G401.6 (cell line): ENCODE measurements around the gene TMPRSS3.

ENCODE experiments used
- FAIRE-seq: peaks from 2 replicates; lab custom pipeline; 2012; peaks lifted over from hg19 to GRCh38; lab: Jason Lieb, UNC

The TMPRSS3 gene

DNA sequence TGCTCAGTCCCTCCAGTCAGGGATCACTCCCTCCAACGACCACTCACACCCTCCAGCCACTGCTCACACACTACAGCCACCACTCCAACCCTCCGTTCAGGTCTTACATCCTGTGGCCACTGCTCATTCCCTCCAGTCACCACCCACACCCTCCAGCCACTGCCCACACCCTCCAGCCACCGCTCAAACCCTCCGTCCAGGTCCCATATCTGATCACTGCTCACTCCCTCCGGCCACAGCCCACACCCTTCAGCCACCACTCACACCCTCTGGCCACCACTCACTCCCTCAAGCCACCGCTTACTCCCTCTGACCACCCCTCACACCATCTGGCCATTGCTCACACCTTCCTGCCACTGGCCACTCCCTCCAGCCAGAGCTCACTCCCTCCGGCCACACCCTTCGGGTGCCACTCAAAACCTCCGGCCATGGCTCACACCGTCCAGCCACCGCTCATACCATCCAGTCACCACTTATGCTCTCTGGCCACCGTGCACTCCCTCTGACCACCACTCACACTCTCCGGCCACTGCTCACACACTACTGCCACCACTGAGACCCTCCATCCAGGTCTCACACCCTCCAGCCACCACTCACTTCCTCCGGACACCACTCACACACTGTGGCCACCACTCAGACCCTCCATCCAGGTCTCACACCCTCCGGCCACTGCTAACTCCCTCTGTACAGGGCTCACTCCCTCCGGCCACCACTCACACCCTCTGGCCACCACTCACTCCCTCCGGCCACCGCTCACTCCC is 24.8 kb downstream of the TMPRSS3 start:
- FAIRE-seq = no peak

DNA sequence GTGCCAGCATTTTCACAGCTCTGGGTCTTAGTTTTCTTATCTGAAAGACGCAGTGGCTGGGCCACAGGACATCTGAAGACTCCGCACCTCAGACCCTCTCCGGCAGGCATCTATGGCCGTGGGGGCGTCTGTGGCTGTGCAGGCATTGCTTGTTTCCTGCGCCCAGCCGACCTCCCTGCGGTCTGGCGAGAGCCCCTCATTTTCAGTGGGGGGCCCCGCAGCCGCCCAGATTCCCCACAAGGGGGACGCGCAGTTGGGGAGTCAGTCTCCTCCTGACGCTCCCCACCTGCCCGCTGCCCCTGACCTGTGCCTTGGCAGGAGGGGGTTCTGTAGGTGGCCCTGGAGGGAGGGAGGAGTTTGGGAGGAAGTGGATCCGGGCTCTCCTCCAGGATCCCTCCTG is 26.0 kb downstream of the TMPRSS3 start:
- no peak for FAIRE-seq

DNA sequence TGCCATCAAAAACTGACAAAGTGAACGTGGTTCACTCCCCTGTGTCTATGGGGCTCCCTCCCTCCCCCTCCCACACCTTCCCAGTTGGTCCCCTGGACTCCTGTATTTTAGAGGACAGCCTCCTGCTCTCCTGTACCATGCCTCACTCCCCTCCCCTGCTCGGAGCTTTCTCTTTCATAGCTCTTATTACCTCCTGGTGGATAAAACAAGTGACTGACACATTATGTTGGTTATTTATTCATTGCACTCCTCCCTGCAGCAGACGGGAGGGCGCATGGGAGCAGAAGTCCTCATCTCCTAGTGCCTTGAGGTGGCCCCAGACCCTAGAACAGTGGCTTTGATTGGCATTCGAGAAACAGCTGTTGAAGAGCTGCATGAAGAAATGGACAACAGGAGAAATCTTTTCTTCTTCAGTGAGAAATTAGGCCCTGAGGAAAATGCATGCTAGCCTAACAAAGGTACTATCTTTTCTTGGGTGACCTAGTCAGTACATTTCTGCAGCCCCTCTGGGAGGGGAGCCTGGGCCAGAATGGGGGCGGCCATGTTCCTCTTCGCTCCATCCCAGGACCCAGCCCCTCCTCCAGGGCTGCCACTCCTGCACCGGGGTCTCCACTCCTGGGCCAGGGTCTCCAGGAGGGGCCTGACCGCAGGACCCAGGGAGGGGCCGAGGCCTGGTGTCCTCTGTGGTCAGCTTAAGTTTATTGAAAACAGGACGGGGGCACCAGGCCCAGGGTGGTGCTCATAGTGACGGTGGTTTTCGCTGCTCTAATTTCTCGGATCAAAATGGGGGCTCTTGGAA is 28.3 kb downstream of the TMPRSS3 start:
- FAIRE-seq = no peak

DNA sequence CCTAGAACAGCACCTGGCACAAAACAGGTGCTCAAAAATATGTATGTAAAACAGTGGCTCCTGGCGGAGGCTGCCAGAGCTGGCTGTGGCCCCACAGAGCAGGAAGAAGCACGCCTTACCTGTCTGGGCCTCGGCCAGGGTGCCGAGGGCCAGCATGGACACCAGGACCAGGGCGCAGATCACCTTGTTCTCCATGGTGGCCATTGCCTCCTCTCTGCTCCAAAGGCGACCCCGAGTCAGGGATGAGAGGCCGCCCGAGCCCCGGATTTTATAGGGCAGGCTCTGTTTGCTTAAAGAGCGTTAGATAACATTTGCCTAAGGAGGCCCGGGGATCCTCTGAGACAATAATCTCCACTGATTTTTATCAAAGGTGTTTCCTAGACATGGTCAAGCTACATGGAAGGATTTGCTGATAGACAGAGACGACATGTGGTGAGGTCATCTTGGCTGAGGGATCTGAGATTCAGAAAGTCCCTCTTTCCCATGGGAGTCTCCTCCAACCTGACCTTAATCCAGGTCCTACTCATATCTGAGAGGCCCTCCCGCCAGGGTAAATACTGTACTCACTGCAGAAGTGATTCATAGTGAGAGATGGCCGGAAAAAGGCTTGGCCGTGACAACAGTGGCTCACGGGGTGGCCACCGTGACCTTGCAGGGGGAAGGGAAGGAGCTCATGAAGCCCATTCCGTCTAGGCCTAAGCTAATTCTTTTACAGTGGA is 29.4 kb downstream of the TMPRSS3 start, which contains the start of gene TFF1:
TSS of gene TFF1 (minus strand) at position 244 of the 719 bp plus-strand sequence. CDS start at position 204, 40 bp downstream.
- FAIRE-seq = no peak

DNA sequence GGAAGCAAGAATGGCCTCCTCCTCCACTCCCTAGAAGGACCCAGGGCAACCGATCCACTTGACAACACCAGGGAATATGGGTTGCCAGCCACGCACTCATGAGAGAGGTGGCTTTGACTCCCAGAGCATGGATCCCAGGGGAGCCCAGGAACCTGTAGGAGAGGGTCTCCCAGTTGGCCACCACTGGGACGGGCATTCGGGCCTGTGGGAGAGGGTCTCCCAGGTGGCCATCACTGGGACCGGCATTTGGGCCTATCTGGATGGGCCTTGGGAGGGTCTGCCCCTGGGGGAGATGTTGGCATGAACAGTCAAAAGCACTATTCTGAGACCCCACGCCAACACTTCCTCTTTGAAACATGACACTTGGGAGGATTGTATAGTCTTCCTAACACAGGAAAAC is 30.1 kb downstream of the TMPRSS3 start:
- FAIRE-seq = no peak

DNA sequence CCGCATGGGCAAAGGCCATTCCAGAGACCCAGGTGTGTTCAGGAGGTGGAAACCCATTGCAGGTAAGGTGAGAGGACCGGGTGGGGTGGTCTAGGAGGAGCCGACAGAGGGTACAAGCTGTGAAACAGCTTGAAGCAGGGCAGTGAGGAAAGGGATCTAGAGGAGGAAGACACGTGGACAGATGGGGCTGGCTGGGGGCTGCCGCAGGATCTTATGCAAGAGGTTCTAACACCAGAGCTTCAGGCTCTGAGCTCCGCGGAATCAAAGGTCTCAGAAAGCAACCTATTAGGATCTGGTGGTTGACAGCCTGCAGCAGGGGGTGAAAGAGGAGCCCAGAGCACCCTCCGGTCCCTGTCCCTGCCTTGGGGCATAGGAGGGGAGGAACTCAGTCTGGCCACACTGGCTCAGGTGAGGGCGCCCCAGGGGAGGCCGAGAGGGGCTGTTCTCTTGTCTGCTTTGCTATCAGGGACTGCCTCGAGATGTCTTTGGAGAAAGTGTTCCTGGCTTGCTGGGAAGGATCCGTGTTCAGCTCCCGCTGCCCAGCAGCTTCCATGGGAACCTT is 31.5 kb downstream of the TMPRSS3 start:
- FAIRE-seq = no peak

DNA sequence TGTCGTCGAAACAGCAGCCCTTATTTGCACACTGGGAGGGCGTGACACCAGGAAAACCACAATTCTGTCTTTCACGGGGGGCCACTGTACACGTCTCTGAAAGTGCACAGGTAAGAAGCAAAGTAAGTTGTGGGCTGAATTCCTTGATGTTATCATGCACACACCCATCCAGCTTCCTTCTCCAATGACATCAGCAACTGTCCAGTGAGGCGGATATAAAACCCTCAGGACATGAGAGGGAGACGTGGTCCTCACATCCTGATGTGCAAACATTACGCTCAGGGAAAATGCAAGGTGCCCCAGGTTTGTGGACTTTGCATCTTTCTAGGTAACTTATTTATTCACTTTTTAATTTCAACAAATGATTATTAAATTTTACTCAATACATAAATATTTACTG is 32.5 kb downstream of the TMPRSS3 start:
- FAIRE-seq = no peak

DNA sequence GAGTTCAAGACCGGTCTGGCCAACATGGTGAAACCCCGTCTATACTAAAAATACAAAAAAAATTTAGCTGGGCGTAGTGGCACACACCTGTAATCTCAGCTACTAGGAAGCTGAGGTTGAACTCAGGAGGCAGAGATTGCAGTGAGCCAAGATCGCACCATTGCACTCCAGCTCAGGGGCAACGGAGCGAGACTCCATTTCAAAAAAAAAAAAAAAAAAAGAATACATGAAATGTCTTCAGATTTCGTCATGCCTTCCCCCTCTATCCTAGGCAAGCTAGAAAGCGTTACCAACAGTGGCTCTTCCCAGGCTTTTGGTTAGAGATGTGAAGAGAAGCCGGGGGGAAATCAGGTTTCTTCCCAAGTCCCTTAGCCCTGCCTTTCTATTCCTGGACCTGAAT is 33.2 kb downstream of the TMPRSS3 start:
- FAIRE-seq = no peak

DNA sequence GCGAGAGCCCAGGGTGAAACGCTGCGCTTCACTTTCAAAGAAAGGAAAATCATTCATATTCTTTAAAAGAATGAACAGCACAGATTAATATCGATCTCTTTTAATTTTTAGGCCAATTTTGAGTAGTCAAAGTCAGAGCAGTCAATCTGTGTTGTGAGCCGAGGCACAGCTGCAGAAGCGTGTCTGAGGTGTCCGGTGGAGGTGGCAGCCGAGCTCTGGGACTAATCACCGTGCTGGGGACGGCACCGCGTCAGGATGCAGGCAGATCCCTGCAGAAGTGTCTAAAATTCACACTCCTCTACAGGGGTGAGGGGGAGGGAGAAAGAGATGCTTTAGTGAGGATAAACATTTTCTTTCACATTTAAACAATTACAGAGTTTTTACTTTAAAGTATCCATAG is 33.7 kb downstream of the TMPRSS3 start:
- FAIRE-seq = no peak

DNA sequence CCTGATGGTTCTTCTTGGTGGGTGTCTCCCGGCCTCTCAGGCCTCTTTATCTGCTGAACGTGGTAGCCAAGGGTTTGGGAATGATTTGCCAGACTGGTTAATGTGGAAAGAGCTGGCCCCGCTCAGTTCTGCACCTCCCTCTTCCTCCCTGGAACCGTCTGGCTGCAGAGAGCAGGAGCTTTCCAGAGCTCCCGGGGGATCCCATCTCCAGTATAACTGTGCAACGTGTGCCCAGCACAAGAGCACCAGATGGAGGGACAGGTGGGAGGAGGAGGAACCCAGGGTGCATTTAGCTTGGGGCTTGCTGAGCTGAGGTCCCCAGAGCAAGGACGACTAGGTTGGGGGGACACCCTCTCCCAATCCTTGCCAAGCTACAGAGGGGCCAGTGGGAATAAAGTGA is 34.6 kb downstream of the TMPRSS3 start:
- FAIRE-seq = no peak

DNA sequence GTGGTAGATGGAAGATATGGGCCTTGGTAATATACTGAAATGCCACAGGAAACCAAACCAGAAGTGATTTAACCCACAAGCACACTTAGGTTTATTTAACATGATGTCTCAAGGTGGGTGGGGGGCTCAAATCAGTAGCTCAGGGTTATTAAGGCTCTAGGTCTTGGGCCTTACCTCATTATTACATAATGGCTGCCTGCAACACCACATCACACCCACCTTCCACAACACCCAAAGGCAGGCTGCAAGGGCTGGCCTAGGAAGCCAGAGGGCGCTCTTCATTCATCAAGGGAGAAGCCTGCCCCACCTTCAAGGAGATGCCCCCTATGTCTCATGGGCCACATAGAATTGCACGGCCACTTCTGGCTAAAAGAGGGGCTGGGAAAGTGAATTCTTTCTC is 35.5 kb downstream of the TMPRSS3 start:
- FAIRE-seq = no peak

DNA sequence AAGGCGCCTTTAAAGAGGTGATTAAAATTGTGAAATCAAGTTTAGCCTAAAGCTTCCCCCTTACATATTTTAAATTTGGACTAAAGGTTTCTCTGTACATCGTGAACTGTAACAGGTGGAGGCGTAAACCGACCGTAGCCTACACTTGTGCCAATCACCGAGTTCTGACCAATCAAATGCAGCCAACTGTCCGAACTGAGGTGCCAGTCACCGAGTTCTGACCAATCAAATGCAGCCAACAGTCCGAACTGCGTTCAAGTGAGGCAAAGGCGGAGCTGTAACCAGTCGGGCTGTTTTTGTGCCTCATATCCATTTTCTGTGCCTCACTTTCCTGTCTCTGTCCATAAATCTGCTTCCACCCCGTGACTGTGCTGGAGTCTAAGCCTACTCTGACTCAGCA is 36.9 kb downstream of the TMPRSS3 start:
- no peak for FAIRE-seq

DNA sequence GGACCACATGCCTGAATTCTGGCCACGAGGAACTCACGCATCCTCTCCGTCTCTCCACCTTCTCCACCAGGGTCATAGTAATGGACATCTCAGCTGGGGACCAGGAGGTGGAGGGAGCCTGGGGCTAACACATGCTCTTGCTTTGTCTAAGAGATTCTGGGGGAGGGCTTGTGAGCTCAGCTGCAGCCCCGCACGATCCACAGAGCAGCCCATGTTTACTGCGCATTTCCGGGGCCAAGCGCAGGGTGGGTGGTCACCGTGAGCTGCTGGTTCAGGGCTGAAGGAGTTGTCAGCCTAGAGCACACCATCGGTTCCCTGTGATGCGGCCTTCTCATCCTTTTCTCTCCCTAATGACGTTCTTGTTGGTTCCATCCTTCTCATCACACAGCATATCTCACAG is 37.6 kb downstream of the TMPRSS3 start:
- no peak for FAIRE-seq

DNA sequence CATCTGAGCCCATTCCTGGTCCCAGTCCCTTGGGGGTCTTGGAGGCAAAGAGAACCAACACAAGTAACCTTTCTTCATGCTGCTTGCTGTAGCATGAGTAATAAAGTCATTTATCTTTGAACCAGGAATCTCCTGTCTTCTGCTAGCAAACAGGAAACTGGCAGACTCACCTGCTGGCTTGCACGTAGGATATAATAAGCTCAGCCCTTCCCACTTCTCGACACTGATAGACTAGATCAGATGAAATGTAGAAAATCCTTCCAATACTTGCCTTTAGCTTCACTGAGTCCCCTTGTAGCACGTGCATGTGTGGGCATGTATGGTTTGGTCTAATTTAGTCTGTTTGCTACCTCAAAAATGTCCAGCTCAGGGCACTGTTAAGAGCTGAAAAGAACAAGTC is 38.5 kb downstream of the TMPRSS3 start:
- FAIRE-seq = no peak

DNA sequence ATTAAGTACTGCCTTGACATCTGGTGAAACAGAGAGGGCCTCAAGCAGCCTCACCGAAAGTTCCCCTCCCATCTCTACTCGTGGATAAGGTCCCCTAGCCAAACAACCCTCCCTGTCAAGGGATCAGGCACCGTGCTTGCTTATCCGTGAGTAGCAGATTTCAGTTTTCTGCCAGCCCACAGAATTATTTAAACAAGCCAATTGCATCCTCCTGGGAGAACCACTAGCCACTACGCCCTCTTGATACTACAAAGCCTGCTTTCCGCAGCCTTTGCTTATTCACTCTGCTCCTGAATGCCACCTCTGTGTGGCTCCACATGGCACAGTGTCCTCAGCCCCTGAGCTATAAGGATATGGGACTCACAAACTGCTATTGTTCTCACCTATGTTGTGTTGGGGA is 39.2 kb downstream of the TMPRSS3 start:
- FAIRE-seq = no peak

DNA sequence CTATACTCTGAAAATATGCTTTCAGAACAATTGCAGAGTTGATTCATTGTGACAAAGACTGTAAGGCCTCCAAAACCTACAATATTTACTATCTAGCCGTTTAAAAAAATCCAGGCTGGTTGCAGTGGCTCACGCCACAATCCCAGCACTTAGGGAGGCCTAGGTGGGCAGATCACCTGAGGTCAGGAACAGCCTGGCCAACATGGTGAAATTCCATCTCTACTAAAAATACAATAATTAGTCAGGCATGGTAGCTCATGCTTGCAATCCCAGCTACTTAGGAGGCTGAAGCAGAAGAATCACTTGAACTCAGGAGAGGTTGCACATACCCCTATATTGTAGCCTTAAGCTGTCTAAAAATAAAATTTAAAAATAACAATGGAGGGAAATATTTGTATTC is 39.8 kb downstream of the TMPRSS3 start:
- FAIRE-seq = no peak

DNA sequence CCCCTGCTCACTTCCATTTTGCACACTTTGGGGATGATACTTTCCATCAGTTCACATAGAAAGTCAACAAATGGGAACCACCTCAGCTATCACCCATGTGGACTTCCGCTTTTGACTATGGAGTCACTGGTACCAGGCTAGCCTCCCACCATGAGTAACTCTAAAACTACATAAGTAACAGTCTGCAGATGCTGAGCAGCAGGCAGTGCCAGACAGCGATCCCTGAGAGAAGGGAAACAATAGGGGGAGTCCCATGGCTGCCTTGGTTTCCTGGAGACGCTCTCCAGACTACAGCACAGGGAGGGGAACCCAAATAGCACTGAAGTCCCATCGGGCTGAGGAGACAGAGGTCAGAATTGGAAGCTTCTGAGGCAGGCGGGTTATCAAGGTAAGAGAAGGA is 42.2 kb downstream of the TMPRSS3 start:
- FAIRE-seq = no peak

DNA sequence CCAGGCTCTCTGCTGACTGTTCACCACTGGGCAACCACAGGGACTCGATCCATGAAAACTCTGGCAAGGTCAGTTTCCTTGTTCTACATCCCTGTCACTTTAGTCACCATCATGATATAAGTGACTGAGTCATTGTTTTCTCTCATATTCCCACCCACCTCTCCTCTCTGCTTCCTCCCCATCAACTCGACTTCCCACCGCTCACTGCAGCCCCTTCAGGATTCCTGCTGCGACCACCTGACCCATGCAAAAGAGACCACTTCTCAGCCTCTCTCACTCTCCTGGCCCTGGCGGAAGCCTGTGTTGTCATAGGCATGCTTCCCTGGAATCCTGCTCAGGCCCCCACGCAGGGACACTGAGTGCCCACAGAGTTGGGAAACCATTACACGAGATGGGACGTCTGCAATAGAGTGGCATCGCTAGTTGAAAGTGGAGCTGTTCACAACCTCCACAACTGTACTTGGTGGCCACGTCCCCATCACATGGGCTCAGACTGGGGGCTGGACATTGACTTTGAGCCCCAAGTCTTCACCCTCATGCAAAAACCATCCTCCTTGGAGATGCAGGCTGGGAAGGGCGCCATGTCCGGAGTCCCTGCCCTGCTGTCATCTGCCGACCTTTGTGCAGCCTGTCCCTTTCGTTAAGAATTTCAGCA is 43.3 kb downstream of the TMPRSS3 start:
- FAIRE-seq = no peak

DNA sequence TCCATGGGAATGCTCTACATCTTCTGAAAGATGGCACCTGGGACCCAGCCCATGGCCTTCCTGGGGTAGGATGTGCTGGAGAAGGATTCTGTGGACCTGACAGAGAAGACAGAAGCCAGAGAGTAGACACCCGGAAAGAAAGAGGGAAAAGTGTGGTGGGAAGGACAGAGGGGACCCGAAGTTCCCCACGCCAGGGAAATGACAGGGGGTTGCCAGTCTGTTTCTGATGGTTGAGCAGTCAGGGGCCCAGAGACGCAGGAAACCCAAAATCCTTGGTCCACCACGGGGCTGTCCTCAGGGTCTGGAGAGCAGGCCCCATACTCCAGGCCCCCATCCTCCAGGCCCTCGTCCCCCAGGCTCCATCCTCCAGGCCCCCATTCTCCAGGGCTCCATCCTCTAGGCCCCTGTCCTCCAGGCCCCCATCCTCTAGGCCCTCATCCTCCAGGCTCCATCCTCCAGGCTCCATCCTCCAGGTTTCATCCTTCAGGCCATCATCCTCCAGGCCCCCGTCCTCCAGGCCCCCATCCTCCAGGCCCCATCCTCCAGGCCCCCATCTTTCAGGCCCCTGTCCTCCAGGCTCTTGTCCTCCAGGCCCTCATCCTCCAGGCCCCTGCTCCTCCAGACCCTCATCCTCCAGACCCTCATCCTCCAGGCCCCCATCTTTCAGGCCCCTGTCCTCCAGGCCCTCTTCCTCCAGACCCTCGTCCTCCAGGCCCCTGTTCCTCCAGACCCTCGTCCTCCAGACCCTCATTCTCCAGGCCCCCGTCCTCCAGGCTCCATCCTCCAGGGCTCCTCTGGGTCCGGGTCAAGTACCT is 44.0 kb downstream of the TMPRSS3 start:
- no peak for FAIRE-seq

DNA sequence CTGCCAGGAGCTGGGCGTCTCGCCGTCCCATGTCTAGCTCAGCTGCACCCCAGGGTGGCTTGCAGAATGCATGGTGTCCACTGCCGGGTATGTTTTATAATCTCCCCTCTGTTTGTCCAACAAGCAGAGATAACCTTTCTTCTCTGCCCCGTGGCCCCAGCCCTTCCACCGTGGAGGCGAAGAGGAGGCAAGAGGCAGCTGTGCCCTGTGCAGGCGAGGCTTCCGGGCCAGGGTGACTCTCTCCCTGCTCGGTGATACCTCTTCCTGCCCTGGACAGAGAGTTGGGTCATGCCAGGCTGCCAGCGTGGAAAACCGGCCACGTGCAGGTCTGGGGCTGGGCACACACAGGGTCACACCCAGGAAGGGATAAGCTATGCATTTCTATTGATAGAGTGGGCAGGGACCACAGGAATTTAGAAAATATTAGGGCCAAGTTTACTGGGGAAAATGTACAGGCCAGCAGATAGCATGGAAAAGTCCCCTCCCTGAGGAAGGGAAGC is 44.9 kb downstream of the TMPRSS3 start, which contains the start of gene TFF2:
TSS of gene TFF2 (minus strand) at position 68 of the 500 bp plus-strand sequence. CDS start at position 31, 37 bp downstream.
- no peak for FAIRE-seq

DNA sequence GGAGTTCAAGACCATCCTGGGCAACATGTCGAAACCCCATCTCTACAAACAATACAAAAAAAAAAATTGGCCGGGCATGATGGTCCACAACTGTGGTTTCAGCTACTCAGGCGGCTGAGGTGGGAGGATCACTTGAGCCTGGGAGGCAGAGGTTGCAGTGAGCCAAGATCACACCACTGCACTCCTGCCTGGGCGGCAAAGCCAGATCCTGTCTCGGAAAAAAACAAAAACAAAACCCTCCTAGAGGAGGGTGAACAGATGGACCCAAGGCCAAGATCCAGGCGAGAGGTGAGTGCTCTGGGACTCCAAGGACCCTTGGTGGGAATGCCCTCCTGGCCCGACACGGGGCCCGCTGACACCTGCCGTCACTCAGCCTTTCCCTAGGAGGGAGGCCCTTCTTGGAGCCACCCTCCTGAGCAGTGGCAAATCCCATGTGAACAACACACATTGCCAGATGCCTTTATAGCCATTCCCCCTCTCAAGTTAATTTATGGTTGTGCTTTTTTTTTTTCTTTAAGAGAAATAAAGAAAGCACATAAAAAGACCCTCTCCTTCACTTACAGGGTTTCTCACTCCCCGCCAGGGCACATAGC is 45.4 kb downstream of the TMPRSS3 start:
- FAIRE-seq = no peak
